ENCODE results near the gene PIM3. TPM values are rescaled to one million over a fixed set of nuclear protein-coding genes. Genes with fewer than 3 reads are reported as not detected.

Gene PIM3
- total and polyA plus RNA-seq, 4 donors = 14.5 to 44.0 (median 28.1) TPM

- H3K27ac ChIP-seq (ENCODE audit: low read depth in 1 of 2, low read length in 2 of 2) = no peak overlapping the region
- peaks cover 14 to 51% (median 41%) of the 10 kb centered on the region in 4 donors for H3K4me1 ChIP-seq (ENCODE audit: control insufficient read depth in 4 of 4, insufficient read depth in 4 of 4, low read length in 3 of 4)
- H3K9me3 ChIP-seq (ENCODE audit: control insufficient read depth in 4 of 4, low read length in 3 of 4) = no peaks in the 10 kb centered on the region
- no peak for DNase-seq (ENCODE audit: low spot score)
- H3K36me3 ChIP-seq (ENCODE audit: control insufficient read depth in 4 of 4, insufficient read depth in 3 of 4, low read depth in 1 of 4, low read length in 3 of 4) = no peaks in the 10 kb centered on the region
- H3K27me3 ChIP-seq (ENCODE audit: control insufficient read depth in 4 of 4, insufficient read depth in 4 of 4, low read length in 3 of 4) = no peaks in the 10 kb centered on the region
- WGBS = 84% methylated on average over 11 of the region's 11 CpGs
- no peak for TF ChIP-seq NR2F2 (IDR thresholded peaks at IDR 0.05)
- no peak for TF ChIP-seq HNF4G (IDR thresholded peaks at IDR 0.05)
- no peak for TF ChIP-seq FOXA1 (IDR thresholded peaks at IDR 0.05)
- no peak for TF ChIP-seq YY1 (IDR thresholded peaks at IDR 0.05)
- TF ChIP-seq REST (IDR thresholded peaks at IDR 0.05) = no peak
- no peak for TF ChIP-seq SP1 (IDR thresholded peaks at IDR 0.05)
- no peak for TF ChIP-seq HNF4A (conservative IDR thresholded peaks at IDR 0.05)
- no peak for TF ChIP-seq GABPA (IDR thresholded peaks at IDR 0.05 in 1 of 2, conservative IDR thresholded peaks at IDR 0.05 in 1 of 2)
- TF ChIP-seq CTCF (IDR thresholded peaks at IDR 0.05; ENCODE audit: low read depth, low read length, missing input control) = no peak
- no peak for TF ChIP-seq MAX (IDR thresholded peaks at IDR 0.05)
- H3K9ac ChIP-seq (ENCODE audit: low read depth in 1 of 2, low read length in 2 of 2) = no peak overlapping the region
- no peak overlapping the region for H3K4me3 ChIP-seq (ENCODE audit: low read depth in 1 of 3, low read length in 3 of 3)
These were observed 10.7 kb upstream of the PIM3 start for GRCh38 chr22:49949914-49950292.

- DNase-seq (ENCODE audit: low spot score) = no peak
- no peaks in the 10 kb centered on the region for H3K9me3 ChIP-seq (ENCODE audit: control insufficient read depth in 4 of 4, low read length in 3 of 4)
- no peak overlapping the region for H3K4me3 ChIP-seq (ENCODE audit: low read depth in 1 of 3, low read length in 3 of 3)
- H3K4me1 ChIP-seq (ENCODE audit: control insufficient read depth in 4 of 4, insufficient read depth in 4 of 4, low read length in 3 of 4) = peaks cover 20 to 57% (median 46%) of the 10 kb centered on the region in 4 donors
- H3K27me3 ChIP-seq (ENCODE audit: control insufficient read depth in 4 of 4, insufficient read depth in 4 of 4, low read length in 3 of 4) = no peaks in the 10 kb centered on the region
- peak overlapping the region in 1 of 2 donors; percentile 17 for H3K27ac ChIP-seq (ENCODE audit: low read depth in 1 of 2, low read length in 2 of 2)
- no peaks in the 10 kb centered on the region for H3K36me3 ChIP-seq (ENCODE audit: control insufficient read depth in 4 of 4, insufficient read depth in 3 of 4, low read depth in 1 of 4, low read length in 3 of 4)
- WGBS = 86% methylated on average over 18 of the region's 18 CpGs
- TF ChIP-seq RXRA (IDR thresholded peaks at IDR 0.05) (no peak), ATF3 (IDR thresholded peaks at IDR 0.05) (no peak), RAD21 (IDR thresholded peaks at IDR 0.05) (no peak), TAF1 (conservative IDR thresholded peaks at IDR 0.05) (no peak)
- H3K9ac ChIP-seq (ENCODE audit: low read depth in 1 of 2, low read length in 2 of 2) = no peak overlapping the region
These were observed 10.1 kb upstream of the PIM3 start for GRCh38 chr22:49950396-49950994.
